ENCODE data around the gene UBC.
A peak's percentile ranks its signal among the peaks of the same experiment; 100 is the strongest.

DNA sequence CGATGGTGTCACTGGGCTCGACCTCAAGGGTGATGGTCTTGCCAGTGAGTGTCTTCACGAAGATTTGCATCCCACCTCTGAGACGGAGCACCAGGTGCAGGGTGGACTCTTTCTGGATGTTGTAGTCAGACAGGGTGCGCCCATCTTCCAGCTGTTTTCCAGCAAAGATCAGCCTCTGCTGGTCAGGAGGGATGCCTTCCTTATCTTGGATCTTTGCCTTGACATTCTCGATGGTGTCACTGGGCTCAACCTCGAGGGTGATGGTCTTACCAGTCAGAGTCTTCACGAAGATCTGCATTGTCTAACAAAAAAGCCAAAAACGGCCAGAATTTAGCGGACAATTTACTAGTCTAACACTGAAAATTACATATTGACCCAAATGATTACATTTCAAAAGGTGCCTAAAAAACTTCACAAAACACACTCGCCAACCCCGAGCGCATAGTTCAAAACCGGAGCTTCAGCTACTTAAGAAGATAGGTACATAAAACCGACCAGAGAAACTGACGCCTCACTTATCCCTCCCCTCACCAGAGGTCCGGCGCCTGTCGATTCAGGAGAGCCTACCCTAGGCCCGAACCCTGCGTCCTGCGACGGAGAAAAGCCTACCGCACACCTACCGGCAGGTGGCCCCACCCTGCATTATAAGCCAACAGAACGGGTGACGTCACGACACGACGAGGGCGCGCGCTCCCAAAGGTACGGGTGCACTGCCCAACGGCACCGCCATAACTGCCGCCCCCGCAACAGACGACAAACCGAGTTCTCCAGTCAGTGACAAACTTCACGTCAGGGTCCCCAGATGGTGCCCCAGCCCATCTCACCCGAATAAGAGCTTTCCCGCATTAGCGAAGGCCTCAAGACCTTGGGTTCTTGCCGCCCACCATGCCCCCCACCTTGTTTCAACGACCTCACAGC is 717 bp downstream of the UBC start:
- TF ChIP-seq, protein P1, sequence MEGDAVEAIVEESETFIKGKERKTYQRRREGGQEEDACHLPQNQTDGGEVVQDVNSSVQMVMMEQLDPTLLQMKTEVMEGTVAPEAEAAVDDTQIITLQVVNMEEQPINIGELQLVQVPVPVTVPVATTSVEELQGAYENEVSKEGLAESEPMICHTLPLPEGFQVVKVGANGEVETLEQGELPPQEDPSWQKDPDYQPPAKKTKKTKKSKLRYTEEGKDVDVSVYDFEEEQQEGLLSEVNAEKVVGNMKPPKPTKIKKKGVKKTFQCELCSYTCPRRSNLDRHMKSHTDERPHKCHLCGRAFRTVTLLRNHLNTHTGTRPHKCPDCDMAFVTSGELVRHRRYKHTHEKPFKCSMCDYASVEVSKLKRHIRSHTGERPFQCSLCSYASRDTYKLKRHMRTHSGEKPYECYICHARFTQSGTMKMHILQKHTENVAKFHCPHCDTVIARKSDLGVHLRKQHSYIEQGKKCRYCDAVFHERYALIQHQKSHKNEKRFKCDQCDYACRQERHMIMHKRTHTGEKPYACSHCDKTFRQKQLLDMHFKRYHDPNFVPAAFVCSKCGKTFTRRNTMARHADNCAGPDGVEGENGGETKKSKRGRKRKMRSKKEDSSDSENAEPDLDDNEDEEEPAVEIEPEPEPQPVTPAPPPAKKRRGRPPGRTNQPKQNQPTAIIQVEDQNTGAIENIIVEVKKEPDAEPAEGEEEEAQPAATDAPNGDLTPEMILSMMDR (IDR thresholded peaks at IDR 0.05) = peak in 2 of 3 experiments; percentile 29 to 32
- peak in 1 of 2 donors; percentile 46 for TF ChIP-seq POLR2AphosphoS5 (IDR thresholded peaks at IDR 0.05; ENCODE audit: insufficient read depth in 1 of 2, low read depth in 1 of 2)
- no peak for TF ChIP-seq POLR2A (IDR thresholded peaks at IDR 0.05)

All from vagina (tissue), 2 donors.